GM15510 (cell line): ENCODE data around the gene ZNF688.
A peak's percentile ranks its signal among the peaks of the same experiment; 100 is the strongest.

Experiments used
- POLR2A ChIP-seq: IDR thresholded peaks from 3 replicates; pipeline ENCODE4 v1.6.1; 2011; ENCODE audit warnings: borderline replicate concordance; ENCODE audit not compliant: insufficient read length; ENCODE audit errors: extremely low read depth

The ZNF688 gene

DNA sequence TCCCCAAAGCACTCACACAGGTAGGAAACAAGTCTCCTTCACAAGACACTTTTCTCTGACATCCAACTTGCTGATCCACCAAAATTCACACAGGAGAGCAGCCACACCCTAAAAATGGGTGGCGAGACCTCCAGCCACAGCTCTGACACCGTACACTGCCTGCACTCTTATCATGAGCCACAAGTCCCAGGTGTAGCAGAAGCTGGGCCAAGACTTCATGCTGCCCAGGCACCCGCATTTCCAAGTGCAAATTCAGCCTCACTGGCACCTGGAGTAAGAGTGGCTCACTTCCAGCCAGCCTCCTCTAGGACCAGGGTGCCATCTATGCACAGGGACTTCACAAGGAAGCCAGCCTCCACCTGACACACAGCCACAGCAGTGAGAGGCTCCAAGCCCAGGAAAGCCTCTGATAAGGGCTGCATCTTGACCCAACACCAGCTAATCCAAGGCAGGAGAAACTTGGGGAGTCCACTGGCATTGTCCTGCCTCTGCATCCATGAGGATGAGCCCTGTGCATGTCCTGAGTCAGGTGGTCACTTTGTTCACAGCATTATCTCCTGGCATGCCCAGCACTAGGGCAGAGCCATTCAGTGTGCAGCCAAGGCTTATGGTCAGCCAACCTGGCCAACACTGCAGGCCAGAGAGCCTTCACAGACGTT, 42.6 kb downstream of the ZNF688 start:
- TF ChIP-seq POLR2A: no peak

DNA sequence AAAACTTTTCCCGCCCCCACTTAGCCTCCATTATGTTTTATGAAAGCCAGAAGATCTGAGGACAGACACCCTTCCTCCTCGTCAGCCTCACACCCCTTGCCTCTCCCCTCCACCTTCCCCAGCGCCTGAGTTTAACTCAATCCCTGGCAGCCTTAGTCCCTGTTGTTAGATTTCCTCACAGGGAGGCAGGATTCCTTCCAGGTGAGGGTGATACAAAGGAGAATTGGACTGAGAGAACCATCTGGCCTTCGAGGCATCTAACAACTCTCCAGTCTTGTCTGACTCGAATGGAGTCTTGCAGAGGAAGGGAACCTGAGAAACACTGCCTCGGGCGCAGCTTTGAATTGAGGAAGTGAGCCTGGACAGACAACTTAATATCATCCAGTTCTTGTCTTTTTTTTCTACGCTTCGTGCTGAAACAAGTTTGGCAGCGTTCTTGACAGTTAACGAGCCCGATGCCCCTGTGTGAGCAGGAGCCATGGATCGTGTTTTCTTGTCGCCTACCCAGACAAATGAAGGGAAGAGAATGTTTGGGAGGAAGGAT, 43.8 kb downstream of the ZNF688 start:
- TF ChIP-seq POLR2A: no peak

DNA sequence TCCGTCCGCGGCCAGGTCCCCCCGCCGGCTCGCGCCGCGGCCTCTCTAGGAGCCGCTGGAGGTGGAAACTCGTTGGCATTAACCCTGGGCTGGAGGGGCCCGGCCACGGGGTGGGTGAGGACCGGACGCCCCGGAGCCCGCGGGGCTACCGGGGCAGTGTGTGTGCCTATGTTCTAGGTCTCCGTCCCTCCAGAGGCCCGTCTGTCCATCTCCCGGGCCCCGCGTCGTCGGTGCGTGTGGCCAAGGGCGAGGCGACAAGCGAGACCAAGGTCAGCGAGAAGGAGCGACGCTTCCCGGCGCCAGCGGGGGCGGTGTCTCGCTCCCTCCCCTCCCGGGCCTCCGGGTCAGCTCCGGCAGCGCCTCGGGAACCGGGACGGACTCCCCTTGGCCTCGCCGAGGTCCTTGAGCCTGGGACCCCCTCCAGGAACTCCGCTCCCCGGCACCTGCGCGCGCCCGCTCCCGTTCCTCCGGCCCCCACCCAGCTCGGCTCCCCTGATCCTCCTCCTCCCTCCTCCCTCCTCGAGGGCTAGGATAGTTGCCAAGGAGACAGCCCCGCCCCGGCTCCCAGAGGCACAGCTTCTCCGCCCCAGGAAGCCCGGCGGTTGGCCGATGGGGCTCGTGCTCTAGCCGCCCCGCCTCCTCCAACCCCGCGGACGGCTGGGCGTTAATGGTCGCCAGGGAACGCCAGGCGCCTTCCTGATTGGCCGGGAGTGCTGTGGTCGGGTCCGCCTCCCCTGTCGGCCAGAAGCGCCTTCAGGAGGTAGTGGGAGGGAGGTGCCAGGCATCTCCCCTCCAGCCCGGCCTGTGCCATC, 44.5 kb downstream of the ZNF688 start:
- TF ChIP-seq POLR2A: peak; percentile 52

DNA sequence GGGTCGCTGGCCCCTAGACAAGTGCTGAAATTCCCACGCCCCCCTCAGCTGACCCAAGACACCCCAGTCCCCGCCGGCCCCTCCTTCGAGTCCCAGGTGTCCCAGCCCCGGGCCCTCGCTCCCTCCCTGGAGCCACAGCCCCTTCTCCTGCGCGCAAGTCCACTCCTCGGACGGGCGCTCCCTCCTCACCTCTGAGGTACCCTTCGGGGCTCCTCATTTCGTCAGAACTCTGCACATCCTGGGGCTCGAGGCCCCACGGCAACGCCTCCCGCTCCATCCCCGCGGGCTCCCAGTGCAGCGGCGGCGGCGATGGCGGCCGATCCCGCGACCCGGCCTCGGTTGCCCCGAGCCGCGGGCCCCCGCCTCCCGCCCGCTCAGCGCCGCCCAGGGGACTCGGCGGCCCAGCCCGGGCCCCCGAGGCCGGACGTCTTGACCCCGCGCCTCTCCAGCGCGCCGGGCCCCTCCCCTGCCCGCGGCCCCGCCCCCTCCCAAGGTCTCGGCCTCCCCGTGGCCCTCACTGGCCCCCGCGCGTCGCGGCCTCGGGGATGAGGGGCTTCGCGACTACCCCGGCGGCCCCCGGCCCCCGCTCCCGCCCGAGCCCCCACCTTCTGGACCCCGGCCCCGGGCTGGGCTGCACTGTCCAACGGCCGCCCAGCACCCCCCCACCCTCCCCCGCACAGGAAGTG, 45.2 kb downstream of the ZNF688 start, which contains the start of gene ZNF768:
Gene ZNF768, minus strand, starts transcription at position 430 of the 686 bp plus-strand sequence. Its CDS starts 153 bp downstream, at position 277.
- no peak for TF ChIP-seq POLR2A

DNA sequence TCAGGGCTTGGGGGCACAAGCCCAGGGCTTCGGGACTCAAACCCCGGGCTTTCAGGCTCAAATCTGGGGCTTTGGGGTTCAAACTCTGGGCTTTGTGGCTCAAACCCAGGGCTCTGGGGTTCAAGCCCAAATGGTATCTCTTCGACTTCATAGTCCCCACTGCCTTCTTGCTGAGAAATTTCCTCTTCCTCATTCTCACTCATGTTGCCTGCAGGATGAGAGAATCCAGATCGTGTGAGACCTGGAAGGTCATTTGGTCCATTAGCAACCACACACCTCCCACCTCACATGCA, 45.7 kb downstream of the ZNF688 start:
- no peak for TF ChIP-seq POLR2A

DNA sequence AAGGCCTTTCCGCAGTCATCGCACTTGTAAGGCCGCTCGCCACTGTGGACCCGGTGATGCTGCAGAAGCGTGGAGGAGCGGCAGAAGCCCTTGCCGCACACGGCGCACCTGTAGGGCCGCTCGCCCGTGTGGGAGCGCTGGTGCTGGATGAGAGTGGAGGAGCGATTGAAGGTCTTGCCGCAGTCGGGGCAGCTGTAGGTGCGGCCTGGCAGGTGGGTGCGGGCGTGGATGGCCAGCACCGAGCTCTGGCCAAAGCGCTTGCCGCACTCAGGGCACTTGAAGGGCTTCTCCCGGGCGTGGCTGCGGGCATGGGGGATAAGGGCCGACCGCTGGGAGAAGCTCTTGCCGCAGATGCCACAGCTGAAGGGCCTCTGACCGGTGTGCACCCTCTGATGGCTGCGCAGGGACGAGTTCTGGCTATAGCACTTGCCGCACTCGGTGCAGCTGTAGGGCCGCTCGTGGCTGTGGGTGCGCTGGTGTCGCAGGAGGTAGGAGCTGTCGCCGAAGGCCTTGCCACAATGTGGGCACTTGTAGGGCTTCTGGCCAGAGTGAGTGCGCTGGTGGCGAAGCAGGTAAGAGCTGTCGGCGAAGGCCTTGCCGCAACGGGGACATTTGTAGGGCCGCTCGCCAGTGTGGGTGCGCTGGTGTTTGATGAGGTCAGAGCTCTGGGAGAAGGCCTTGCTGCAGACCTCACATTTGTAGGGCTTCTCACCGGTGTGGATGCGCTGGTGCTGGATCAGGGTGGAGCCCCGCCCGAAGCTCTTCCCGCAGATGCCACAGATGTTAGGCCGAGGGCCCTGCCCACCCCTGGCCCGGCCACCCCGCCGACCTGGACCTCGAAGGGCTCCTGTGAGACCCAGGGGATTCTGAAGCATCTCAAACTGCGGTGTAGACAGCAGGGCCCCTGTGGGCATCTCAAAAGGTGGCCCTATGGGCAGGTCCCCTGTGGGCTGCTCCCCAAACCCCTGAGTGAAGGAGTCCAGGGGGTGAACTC, 46.6 kb downstream of the ZNF688 start:
- TF ChIP-seq POLR2A: no peak

DNA sequence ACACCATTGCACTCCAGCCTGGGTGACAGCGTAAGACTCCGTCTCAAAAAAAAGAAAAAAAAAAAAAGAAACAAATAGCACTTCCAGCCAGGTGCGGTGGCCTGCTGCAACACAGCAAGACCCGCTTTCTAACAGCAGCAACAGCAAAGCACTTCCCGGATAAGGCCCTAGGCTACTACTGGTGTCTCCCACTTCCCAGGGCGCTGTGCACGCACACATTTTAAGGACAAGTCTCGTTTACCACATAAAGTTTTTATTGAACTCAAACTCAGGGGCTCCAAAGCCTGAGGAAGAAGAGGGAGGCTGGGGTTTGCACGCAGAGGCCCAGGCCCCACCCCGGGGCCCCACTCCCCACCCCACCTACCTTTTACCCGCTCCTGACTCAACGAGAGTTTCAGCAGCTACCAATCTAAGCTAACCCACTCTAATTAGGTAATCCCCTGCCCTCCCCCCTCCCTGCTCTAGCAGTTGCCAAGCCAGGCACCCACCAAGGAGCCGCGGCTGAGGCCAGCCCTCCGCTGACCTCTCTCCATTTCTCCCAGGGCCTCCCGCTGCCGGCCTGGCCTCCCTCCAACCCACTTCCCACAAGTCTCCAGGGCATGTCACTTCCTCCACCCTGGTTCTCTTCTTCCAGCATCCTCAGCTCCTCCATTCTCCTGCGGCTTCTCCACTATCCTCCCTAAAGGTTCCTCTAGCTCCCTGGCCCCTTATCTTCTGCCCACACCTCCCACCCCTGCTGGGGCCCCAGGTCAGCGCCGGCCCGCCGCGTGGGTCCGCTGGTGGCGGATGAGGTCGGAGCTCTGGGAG, 47.5 kb downstream of the ZNF688 start:
- TF ChIP-seq POLR2A: peak; percentile 6

DNA sequence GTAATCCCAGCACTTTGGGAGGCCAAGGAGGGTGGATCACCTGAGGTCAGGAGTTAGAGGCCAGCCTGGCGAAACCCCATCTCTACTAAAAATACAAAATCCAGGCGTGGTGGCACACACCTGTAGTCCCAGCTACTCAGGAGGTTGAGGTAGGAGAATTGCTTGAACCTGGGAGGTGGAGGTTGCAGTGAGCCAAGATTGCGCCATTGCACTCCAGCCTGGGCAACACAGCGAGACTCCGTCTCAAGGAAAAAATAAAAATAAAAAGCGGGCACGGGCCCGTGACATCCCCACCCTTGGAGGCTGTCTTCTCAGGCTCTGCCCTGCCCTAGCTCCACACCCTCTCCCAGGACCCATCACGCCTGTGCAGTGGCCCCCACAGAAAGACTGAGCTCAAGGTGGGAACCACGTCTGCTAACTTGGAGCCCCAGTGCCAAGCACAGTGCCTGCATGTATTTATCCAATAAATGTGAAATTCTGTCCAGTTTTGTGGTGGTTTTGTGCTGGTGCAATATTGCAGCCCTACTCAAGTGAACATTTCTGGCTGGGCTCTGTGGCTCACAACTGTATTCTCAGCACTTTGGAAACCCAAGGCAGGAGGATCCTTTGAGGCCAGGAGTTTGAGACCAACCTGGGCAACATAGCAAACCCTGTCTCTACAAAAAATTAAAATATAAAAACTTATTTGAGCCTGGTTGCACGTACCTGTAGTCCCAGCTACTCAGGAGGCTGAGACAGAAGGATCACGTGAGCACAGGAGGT, 48.6 kb downstream of the ZNF688 start:
- TF ChIP-seq POLR2A: peak; percentile 13

DNA sequence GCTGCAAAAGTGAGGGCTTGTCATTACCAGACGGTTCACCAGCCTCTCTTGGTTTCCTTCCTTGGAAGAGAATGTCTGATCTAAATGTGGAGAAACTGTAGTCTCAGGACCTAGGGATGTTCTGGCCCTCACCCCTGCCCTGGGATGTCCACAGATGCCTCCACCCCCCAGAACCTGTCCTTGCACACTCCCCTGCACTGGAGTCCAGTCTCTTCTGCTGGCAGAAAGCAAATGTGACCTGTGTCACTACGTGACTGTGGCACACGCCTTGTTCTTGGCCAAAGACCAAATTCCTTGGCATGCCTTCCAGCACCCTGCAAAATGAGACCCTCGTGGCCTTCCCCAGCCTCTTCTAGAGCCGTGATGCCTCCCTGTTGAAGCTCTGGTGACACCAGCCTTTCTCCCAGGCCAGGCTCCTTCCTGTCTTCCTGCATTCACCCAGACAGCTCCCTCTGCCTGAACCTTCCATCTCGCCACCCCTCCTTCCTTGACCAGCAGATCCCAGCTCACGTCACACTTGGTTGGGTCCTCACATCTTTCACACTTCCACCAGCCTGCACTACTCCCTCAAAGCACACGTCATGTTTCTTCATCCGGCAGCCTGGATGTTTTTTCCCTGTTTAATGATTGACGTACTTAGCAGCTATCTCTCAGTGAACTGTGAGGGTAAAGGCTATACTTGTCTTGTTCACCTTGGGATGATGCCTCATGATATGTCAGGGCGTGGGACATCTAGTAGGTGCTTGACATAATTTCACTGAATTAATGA, 49.5 kb downstream of the ZNF688 start:
- TF ChIP-seq POLR2A: no peak

DNA sequence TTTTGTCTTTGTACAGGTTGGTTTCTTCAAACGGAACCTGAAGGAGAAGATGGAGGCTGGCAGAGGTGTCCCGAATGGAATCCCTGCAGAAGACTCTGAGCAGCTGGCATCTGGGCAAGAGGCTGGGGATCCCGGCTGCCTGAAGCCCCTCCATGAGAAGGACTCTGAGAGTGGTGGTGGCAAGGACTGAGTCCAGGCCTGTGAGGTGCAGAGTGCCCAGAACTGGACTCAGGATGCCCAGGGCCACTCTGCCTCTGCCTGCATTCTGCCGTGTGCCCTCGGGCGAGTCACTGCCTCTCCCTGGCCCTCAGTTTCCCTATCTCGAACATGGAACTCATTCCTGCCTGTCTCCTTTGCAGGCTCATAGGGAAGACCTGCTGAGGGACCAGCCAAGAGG, 50.0 kb downstream of the ZNF688 start:
- TF ChIP-seq POLR2A: no peak
